ENCODE data around the gene RMDN2. TPM values are rescaled to one million over a fixed set of nuclear protein-coding genes. Genes with fewer than 3 reads are reported as not detected.
"Not testable (repeated sequence)": the region's sequence is repeated elsewhere in the genome, so short reads cannot be mapped to it uniquely, and the experiment has no call there.

RMDN2 gene
- polyA plus RNA-seq, 1 donor: 14.5 TPM

GRCh38 chr2:37987098-37987775 is 62.1 kb downstream of the RMDN2 start:
- no peak for DNase-seq

GRCh38 chr2:37992601-37993000 is 67.5 kb downstream of the RMDN2 start:
- DNase-seq: peak; percentile 45

- DNase-seq: no peak
These were observed 68.1 kb downstream of the RMDN2 start for GRCh38 chr2:37993143-37993542.

- DNase-seq: no peak
These were observed 72.5 kb downstream of the RMDN2 start for GRCh38 chr2:37997629-37998028.

- DNase-seq: no peak
These were observed 75.6 kb downstream of the RMDN2 start for GRCh38 chr2:38000485-38001222.

GRCh38 chr2:38010187-38010586 is 85.1 kb downstream of the RMDN2 start:
- DNase-seq: not testable (repeated sequence)

- no peak for DNase-seq
These were observed 85.9 kb downstream of the RMDN2 start for GRCh38 chr2:38010995-38011394.

- DNase-seq: no peak
These were observed 88.2 kb downstream of the RMDN2 start for GRCh38 chr2:38013158-38013752.

- DNase-seq: no peak
These were observed 91.1 kb downstream of the RMDN2 start for GRCh38 chr2:38016219-38016618.

- no peak for DNase-seq
These were observed 92.7 kb downstream of the RMDN2 start for GRCh38 chr2:38017836-38018235.

GRCh38 chr2:38020359-38021069 is 95.4 kb downstream of the RMDN2 start:
- not testable (repeated sequence) for DNase-seq

GRCh38 chr2:38021589-38021988 is 96.5 kb downstream of the RMDN2 start:
- no peak for DNase-seq

- DNase-seq: no peak
These were observed 101.8 kb downstream of the RMDN2 start for GRCh38 chr2:38026846-38027245.

GRCh38 chr2:38028829-38029228 is 103.7 kb downstream of the RMDN2 start:
- no peak for DNase-seq

- no peak for DNase-seq
These were observed 104.4 kb downstream of the RMDN2 start for GRCh38 chr2:38029512-38029911.

- DNase-seq: no peak
These were observed 105.7 kb downstream of the RMDN2 start for GRCh38 chr2:38030635-38031355.

GRCh38 chr2:38032946-38033345 is 107.9 kb downstream of the RMDN2 start:
- DNase-seq: no peak

GRCh38 chr2:38033646-38034045 is 108.6 kb downstream of the RMDN2 start:
- no peak for DNase-seq

- no peak for DNase-seq
These were observed 110.9 kb downstream of the RMDN2 start for GRCh38 chr2:38035968-38036367.

GRCh38 chr2:38037325-38037724 is 112.2 kb downstream of the RMDN2 start:
- no peak for DNase-seq

GRCh38 chr2:38037757-38038621 is 112.9 kb downstream of the RMDN2 start:
- DNase-seq: peak; percentile 71

All from left kidney (tissue), 2 donors.